ENCODE results near the gene ATG4A. TPM values are rescaled to one million over a fixed set of nuclear protein-coding genes. Genes with fewer than 3 reads are reported as not detected.

ATG4A gene
- total and polyA plus RNA-seq, 9 of the 15 experiments (the other 6 are each of a cell fraction or from before 2014, with no cell fraction given): 7.3 to 24.5 (median 16.6) TPM

- ChIA-PET CTCF (ENCODE audit: low intra/inter-chr PET ratio) (no interaction called here), POLR2A (interaction anchor here (0.9 to 1.8 kb wide), 3 partner anchors 10 to 33 kb away, joined by 4 to 8 read pairs (median 6); partner anchors contain the start of genes ATG4A and PSMD10)
- Histone ChIP-seq H3K27me3 (ENCODE audit: control insufficient read depth in 2 of 2, insufficient read depth in 2 of 2, low read length in 2 of 2) (no peaks in the 10 kb centered on the region), H3K4me1 (replicated peaks in 1 of 2; ENCODE audit: control insufficient read depth in 2 of 2, insufficient read depth in 2 of 2, low read length in 2 of 2) (no peaks in the 10 kb centered on the region; a peak in 1 of 5 replicates), H3K4me2 (ENCODE audit: insufficient read depth, low read length) (no peak overlapping the region), H3K4me3 (no peak overlapping the region), H3K27ac (ENCODE audit: extremely low read depth, low read depth, low read length) (no peak overlapping the region), H3K9me3 (replicated peaks; ENCODE audit: control insufficient read depth, insufficient read depth, low read depth, low read length) (no peaks in the 10 kb centered on the region), H4K20me1 (replicated peaks; ENCODE audit: control insufficient read depth, insufficient read depth, low read length) (no peaks in the 10 kb centered on the region; the same call in 1 of the 2 replicates), H2AFZ (ENCODE audit: low read depth, low read length) (no peak overlapping the region), H3K79me2 (ENCODE audit: control insufficient read depth, insufficient read depth, low read length) (no peaks in the 10 kb centered on the region), H3K9me1 (ENCODE audit: control insufficient read depth, insufficient read depth, low read length) (no peaks in the 10 kb centered on the region), H3K36me3 (ENCODE audit: control insufficient read depth, insufficient read depth, low read length) (no peaks in the 10 kb centered on the region), H3K9ac (ENCODE audit: insufficient read depth in 1 of 2, low read depth in 2 of 2, low read length in 2 of 2) (no peak overlapping the region)
- ATAC-seq: no peak
- WGBS (ENCODE audit: insufficient coverage, low coverage, missing lambda C conversion rate): 52% methylated on average over 3 of the region's 3 CpGs
- no peak for DNase-seq (ENCODE audit: extremely low read depth in 1 of 4, low spot score in 3 of 4)
- intact Hi-C loops (cut with micrococcal nuclease) (no loop called here), in situ Hi-C loops (cut with MboI) (no loop called here)
- no TSS peak for BruUV-seq (replicated peaks)
- no peak for FAIRE-seq
- TF ChIP-seq PHB (CRISPR knock-in tag; IDR thresholded peaks at IDR 0.05) (no peak), NONO (IDR thresholded peaks at IDR 0.05; ENCODE audit: low read depth in 2 of 2, low read length in 1 of 2) (no peak), BRCA1 (IDR thresholded peaks at IDR 0.05) (no peak), BRCA1 (CRISPR knock-in tag; IDR thresholded peaks at IDR 0.05) (no peak), NCOA6 (IDR thresholded peaks at IDR 0.05) (no peak), ZEB2 (IDR thresholded peaks at IDR 0.05) (no peak), ZNF133 (CRISPR knock-in tag; IDR thresholded peaks at IDR 0.05) (no peak), ZNF354B (CRISPR knock-in tag; IDR thresholded peaks at IDR 0.05) (no peak), XRCC4 (IDR thresholded peaks at IDR 0.05; ENCODE audit: extremely low read depth, insufficient read depth, insufficient read length) (no peak), BDP1 (IDR thresholded peaks at IDR 0.05; ENCODE audit: insufficient read depth, insufficient read length) (no peak), CC2D1A (IDR thresholded peaks at IDR 0.05) (no peak), YY1 (IDR thresholded peaks at IDR 0.05; ENCODE audit: borderline replicate concordance in 1 of 3, control insufficient read depth in 1 of 3, extremely low read depth in 1 of 3, insufficient read depth in 3 of 3, insufficient read length in 1 of 3, insufficient replicate concordance in 2 of 3, low read depth in 1 of 3, low read length in 2 of 3) (no peak), ZBTB26 (CRISPR knock-in tag; IDR thresholded peaks at IDR 0.05) (no peak)
- TF ChIP-seq, protein P1, sequence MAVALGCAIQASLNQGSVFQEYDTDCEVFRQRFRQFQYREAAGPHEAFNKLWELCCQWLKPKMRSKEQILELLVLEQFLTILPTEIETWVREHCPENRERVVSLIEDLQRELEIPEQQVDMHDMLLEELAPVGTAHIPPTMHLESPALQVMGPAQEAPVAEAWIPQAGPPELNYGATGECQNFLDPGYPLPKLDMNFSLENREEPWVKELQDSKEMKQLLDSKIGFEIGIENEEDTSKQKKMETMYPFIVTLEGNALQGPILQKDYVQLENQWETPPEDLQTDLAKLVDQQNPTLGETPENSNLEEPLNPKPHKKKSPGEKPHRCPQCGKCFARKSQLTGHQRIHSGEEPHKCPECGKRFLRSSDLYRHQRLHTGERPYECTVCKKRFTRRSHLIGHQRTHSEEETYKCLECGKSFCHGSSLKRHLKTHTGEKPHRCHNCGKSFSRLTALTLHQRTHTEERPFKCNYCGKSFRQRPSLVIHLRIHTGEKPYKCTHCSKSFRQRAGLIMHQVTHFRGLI (CRISPR knock-in tag; IDR thresholded peaks at IDR 0.05): no peak
- TF ChIP-seq, protein P2, sequence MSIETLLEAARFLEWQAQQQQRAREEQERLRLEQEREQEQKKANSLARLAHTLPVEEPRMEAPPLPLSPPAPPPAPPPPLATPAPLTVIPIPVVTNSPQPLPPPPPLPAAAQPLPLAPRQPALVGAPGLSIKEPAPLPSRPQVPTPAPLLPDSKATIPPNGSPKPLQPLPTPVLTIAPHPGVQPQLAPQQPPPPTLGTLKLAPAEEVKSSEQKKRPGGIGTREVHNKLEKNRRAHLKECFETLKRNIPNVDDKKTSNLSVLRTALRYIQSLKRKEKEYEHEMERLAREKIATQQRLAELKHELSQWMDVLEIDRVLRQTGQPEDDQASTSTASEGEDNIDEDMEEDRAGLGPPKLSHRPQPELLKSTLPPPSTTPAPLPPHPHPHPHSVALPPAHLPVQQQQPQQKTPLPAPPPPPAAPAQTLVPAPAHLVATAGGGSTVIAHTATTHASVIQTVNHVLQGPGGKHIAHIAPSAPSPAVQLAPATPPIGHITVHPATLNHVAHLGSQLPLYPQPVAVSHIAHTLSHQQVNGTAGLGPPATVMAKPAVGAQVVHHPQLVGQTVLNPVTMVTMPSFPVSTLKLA (conservative IDR thresholded peaks at IDR 0.05): no peak
- TF ChIP-seq, protein P3, sequence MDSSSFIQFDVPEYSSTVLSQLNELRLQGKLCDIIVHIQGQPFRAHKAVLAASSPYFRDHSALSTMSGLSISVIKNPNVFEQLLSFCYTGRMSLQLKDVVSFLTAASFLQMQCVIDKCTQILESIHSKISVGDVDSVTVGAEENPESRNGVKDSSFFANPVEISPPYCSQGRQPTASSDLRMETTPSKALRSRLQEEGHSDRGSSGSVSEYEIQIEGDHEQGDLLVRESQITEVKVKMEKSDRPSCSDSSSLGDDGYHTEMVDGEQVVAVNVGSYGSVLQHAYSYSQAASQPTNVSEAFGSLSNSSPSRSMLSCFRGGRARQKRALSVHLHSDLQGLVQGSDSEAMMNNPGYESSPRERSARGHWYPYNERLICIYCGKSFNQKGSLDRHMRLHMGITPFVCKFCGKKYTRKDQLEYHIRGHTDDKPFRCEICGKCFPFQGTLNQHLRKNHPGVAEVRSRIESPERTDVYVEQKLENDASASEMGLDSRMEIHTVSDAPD (CRISPR knock-in tag; IDR thresholded peaks at IDR 0.05): no peak
Observed at GRCh38 chrX:108123591-108124366, 32.2 kb downstream of the ATG4A start.

All from K562 (cell line).